H7 (cell line): Measurements from ENCODE around the gene INTS6L. TPM values are rescaled to one million over a fixed set of nuclear protein-coding genes. Genes with fewer than 3 reads are reported as not detected.

Source experiments
- DNase-seq: peaks from one replicate; pipeline ENCODE4 v3.0.0; 2012
- H3K27me3 ChIP-seq: 2 replicates; pipeline ENCODE4 v1.6.0; 2011; ENCODE audit warnings: mild to moderate bottlenecking, low read length; ENCODE audit not compliant: control insufficient read depth, insufficient read depth
- H3K36me3 ChIP-seq: replicated peaks from 2 replicates; pipeline ENCODE4 v1.5.1; 2011; ENCODE audit warnings: low read length; ENCODE audit not compliant: control insufficient read depth, insufficient read depth
- H3K4me3 ChIP-seq: 2 replicates; pipeline ENCODE4 v1.5.1; 2011; ENCODE audit warnings: low read depth, mild to moderate bottlenecking, control low read depth, low read length, moderate library complexity; ENCODE audit not compliant: insufficient read depth
- total RNA-seq: library from RNA; depleted of rRNA; stranded (reverse); fragments of >200 nt; shearing (Covaris generic); gene quantifications from 2 replicates; pipeline ENCODE4 v1.2.3, GENCODE V29; 2014; rRNA removed

Gene INTS6L
- total RNA-seq, result 12.4 and 18.8 TPM in 2 replicates

- peak; percentile 66 for DNase-seq
- Histone ChIP-seq H3K36me3 (no peaks in the 10 kb centered on the region), H3K4me3 (peak within 1 kb of the TSS; percentile 77), H3K27me3 (no peaks in the 10 kb centered on the region)
These were observed at the start of gene INTS6L for GRCh38 chrX:135520553-135521404. INTS6L (plus strand) TSS chrX:135520660; CDS start chrX:135520993, 333 bp downstream.

- Histone ChIP-seq H3K4me3 (no peak overlapping the region), H3K36me3 (no peaks in the 10 kb centered on the region), H3K27me3 (no peaks in the 10 kb centered on the region)
- no peak for DNase-seq
These were observed 44.1 kb upstream of the INTS6L start for GRCh38 chrX:135476378-135476777.

GRCh38 chrX:135477576-135477975, 42.9 kb upstream of the INTS6L start:
- Histone ChIP-seq H3K4me3 (no peak overlapping the region), H3K36me3 (no peaks in the 10 kb centered on the region), H3K27me3 (no peaks in the 10 kb centered on the region)
- DNase-seq, result peak; percentile 20

- H3K4me3 ChIP-seq, result no peak overlapping the region
- no peaks in the 10 kb centered on the region for H3K27me3 ChIP-seq
- no peak for DNase-seq
- H3K36me3 ChIP-seq, result no peaks in the 10 kb centered on the region
These were observed 40.4 kb upstream of the INTS6L start for GRCh38 chrX:135480076-135480475.

GRCh38 chrX:135481696-135482179, 38.7 kb upstream of the INTS6L start:
- Histone ChIP-seq H3K4me3 (no peak overlapping the region), H3K27me3 (no peaks in the 10 kb centered on the region), H3K36me3 (no peaks in the 10 kb centered on the region)
- DNase-seq, result no peak

GRCh38 chrX:135484641-135485289, 35.7 kb upstream of the INTS6L start:
- Histone ChIP-seq H3K27me3 (no peaks in the 10 kb centered on the region), H3K4me3 (no peak overlapping the region), H3K36me3 (no peaks in the 10 kb centered on the region)
- peak; percentile 6 for DNase-seq

- no peak for DNase-seq
- Histone ChIP-seq H3K4me3 (no peak overlapping the region), H3K36me3 (no peaks in the 10 kb centered on the region), H3K27me3 (no peaks in the 10 kb centered on the region)
These were observed 30.9 kb upstream of the INTS6L start for GRCh38 chrX:135489542-135489941.

GRCh38 chrX:135490979-135491514, 29.4 kb upstream of the INTS6L start:
- no peak for DNase-seq
- H3K4me3 ChIP-seq, result no peak overlapping the region
- H3K36me3 ChIP-seq, result no peaks in the 10 kb centered on the region
- H3K27me3 ChIP-seq, result no peaks in the 10 kb centered on the region

GRCh38 chrX:135494453-135494852, 26.0 kb upstream of the INTS6L start:
- Histone ChIP-seq H3K4me3 (no peak overlapping the region), H3K36me3 (no peaks in the 10 kb centered on the region), H3K27me3 (no peaks in the 10 kb centered on the region)
- DNase-seq, result no peak

- no peaks in the 10 kb centered on the region for H3K36me3 ChIP-seq
- DNase-seq, result no peak
- H3K4me3 ChIP-seq, result no peak overlapping the region
- H3K27me3 ChIP-seq, result no peaks in the 10 kb centered on the region
These were observed 22.7 kb upstream of the INTS6L start for GRCh38 chrX:135497736-135498135.

GRCh38 chrX:135498236-135498635, 22.2 kb upstream of the INTS6L start:
- Histone ChIP-seq H3K4me3 (no peak overlapping the region), H3K36me3 (no peaks in the 10 kb centered on the region), H3K27me3 (no peaks in the 10 kb centered on the region)
- no peak for DNase-seq

- Histone ChIP-seq H3K36me3 (no peaks in the 10 kb centered on the region), H3K27me3 (no peaks in the 10 kb centered on the region), H3K4me3 (no peak overlapping the region)
- no peak for DNase-seq
These were observed 15.1 kb upstream of the INTS6L start for GRCh38 chrX:135505351-135505750.

GRCh38 chrX:135509885-135510284, 10.6 kb upstream of the INTS6L start:
- no peak overlapping the region for H3K4me3 ChIP-seq
- no peak for DNase-seq
- H3K27me3 ChIP-seq, result no peaks in the 10 kb centered on the region
- no peaks in the 10 kb centered on the region for H3K36me3 ChIP-seq

GRCh38 chrX:135512508-135513129, 7.8 kb upstream of the INTS6L start:
- Histone ChIP-seq H3K36me3 (no peaks in the 10 kb centered on the region), H3K4me3 (no peak overlapping the region), H3K27me3 (no peaks in the 10 kb centered on the region)
- DNase-seq, result no peak
